ENCODE data around the gene SPTBN2. TPM values are rescaled to one million over a fixed set of nuclear protein-coding genes. Genes with fewer than 3 reads are reported as not detected.

SPTBN2 gene
- total and polyA plus RNA-seq, 2 donors from 2014 or later: 64.9 to 69.8 TPM

DNA sequence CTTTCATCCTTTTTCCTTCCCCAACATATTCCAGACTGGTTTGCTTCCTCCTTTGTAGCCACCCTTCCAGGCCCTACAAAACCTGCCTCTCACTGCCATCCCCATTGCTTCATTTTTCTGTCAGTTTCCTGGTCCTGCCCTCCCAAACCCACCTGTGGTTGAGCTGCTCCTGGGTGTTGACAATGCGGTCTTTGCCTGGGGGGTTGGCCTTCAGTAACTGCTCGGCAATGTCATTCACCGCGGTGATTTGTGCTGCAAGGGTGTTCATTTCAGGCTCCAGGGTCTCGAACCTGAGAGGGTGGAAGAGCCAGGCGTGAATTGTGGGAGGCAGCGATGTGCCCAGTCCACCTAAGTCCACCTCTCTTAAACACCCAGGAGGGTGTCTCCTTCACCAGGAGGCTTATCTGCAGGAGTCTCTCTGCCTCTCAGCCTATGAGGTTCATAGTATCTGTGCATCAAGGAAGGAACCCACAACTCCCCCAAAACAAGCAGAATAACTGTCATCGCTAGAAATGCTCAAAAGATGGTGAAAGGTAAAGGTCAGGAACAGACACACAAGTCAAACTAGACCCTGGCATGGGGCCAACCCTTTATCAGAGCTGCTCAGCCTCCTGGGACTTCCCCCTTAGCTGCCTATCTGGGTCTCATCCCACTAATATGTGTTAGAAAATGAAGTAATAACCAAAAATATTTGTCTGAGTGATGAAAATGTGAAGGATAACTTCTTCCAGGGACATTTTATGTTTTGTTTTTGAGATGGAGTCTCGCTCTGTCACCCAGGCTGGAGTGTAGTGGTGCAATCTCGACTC, 27.4 kb downstream of the SPTBN2 start:
- DNase-seq (no peak), FAIRE-seq (no peak)
- TF ChIP-seq, protein P1, sequence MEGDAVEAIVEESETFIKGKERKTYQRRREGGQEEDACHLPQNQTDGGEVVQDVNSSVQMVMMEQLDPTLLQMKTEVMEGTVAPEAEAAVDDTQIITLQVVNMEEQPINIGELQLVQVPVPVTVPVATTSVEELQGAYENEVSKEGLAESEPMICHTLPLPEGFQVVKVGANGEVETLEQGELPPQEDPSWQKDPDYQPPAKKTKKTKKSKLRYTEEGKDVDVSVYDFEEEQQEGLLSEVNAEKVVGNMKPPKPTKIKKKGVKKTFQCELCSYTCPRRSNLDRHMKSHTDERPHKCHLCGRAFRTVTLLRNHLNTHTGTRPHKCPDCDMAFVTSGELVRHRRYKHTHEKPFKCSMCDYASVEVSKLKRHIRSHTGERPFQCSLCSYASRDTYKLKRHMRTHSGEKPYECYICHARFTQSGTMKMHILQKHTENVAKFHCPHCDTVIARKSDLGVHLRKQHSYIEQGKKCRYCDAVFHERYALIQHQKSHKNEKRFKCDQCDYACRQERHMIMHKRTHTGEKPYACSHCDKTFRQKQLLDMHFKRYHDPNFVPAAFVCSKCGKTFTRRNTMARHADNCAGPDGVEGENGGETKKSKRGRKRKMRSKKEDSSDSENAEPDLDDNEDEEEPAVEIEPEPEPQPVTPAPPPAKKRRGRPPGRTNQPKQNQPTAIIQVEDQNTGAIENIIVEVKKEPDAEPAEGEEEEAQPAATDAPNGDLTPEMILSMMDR (IDR thresholded peaks at IDR 0.05; ENCODE audit: borderline replicate concordance, extremely low read depth, insufficient read depth): no peak
- Histone ChIP-seq H3K27me3 (ENCODE audit: control insufficient read depth, insufficient read depth, low read length) (no peaks in the 10 kb centered on the region), H3K9me3 (ENCODE audit: control insufficient read depth in 2 of 3, insufficient read depth in 1 of 3, low read length in 3 of 3) (no peaks in the 10 kb centered on the region), H3K9ac (ENCODE audit: low read length in 3 of 3) (no peak overlapping the region), H3K4me3 (ENCODE audit: low read length in 3 of 3) (no peak overlapping the region), H3K27ac (ENCODE audit: low read depth in 2 of 2, low read length in 2 of 2) (no peak overlapping the region), H3K36me3 (ENCODE audit: control insufficient read depth in 2 of 3, insufficient read depth in 3 of 3, low read length in 3 of 3) (peaks cover 0 to 10% (median 7%) of the 10 kb centered on the region in 3 donors), H3K4me1 (ENCODE audit: control insufficient read depth in 2 of 3, insufficient read depth in 2 of 3, low read depth in 1 of 3, low read length in 3 of 3) (no peaks in the 10 kb centered on the region)
- intact Hi-C loops (cut with DNase I): no loop called here

DNA sequence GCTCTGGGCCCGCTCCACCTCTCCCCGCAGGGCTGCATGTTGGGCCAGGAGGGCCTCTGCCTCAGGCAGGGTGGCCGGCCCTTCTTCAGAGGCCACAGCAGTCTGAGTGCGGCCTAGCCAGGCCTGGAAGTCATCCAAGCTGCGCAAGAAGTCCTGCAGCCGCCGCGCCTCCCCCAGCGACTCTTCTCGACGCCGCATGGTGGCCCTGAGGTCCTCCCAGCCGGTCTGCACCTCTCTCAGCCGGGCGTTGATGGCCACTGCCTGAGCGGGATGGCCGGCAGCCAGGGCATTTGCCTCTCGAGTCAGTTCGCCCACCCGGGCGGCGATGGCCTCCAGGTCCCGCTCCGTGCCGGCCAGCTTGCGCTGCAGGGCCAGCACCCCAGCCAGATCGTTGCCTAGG, 28.3 kb downstream of the SPTBN2 start:
- FAIRE-seq (no peak), DNase-seq (no peak)
- Histone ChIP-seq H3K36me3 (ENCODE audit: control insufficient read depth in 2 of 3, insufficient read depth in 3 of 3, low read length in 3 of 3) (peaks cover 0 to 12% (median 7%) of the 10 kb centered on the region in 3 donors), H3K27ac (ENCODE audit: low read depth in 2 of 2, low read length in 2 of 2) (no peak overlapping the region), H3K4me3 (ENCODE audit: low read length in 3 of 3) (no peak overlapping the region), H3K4me1 (ENCODE audit: control insufficient read depth in 2 of 3, insufficient read depth in 2 of 3, low read depth in 1 of 3, low read length in 3 of 3) (no peaks in the 10 kb centered on the region), H3K27me3 (ENCODE audit: control insufficient read depth, insufficient read depth, low read length) (no peaks in the 10 kb centered on the region), H3K9me3 (ENCODE audit: control insufficient read depth in 2 of 3, insufficient read depth in 1 of 3, low read length in 3 of 3) (no peaks in the 10 kb centered on the region), H3K9ac (ENCODE audit: low read length in 3 of 3) (no peak overlapping the region)
- intact Hi-C loops (cut with DNase I): no loop called here
- TF ChIP-seq, protein P1 (IDR thresholded peaks at IDR 0.05; ENCODE audit: borderline replicate concordance, extremely low read depth, insufficient read depth): no peak

DNA sequence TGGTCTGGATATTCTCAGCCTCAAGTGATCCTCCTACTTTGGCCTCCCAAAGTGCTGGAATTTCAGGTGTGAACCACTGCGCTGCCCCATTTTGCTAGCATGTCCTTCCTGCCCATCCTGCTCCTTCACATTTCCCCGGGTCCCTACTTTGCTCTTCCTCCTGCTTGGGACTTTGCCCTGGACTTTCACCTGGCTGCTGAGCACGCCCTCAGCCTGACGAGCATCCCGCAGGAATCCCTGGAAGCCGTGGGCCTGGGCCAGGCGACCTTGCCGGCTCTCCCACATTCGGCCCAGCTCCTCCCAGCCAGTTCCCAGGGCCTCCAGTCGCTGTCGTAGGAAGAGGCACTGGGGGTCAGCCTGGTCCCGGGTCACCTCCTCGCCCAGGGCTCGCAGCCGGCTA, 28.7 kb downstream of the SPTBN2 start:
- Histone ChIP-seq H3K4me3 (ENCODE audit: low read length in 3 of 3) (no peak overlapping the region), H3K27ac (ENCODE audit: low read depth in 2 of 2, low read length in 2 of 2) (no peak overlapping the region), H3K9me3 (ENCODE audit: control insufficient read depth in 2 of 3, insufficient read depth in 1 of 3, low read length in 3 of 3) (no peaks in the 10 kb centered on the region), H3K4me1 (ENCODE audit: control insufficient read depth in 2 of 3, insufficient read depth in 2 of 3, low read depth in 1 of 3, low read length in 3 of 3) (no peaks in the 10 kb centered on the region), H3K27me3 (ENCODE audit: control insufficient read depth, insufficient read depth, low read length) (no peaks in the 10 kb centered on the region), H3K9ac (ENCODE audit: low read length in 3 of 3) (no peak overlapping the region), H3K36me3 (ENCODE audit: control insufficient read depth in 2 of 3, insufficient read depth in 3 of 3, low read length in 3 of 3) (peaks cover 0 to 12% (median 7%) of the 10 kb centered on the region in 3 donors)
- DNase-seq (no peak), FAIRE-seq (no peak)
- TF ChIP-seq, protein P1 (IDR thresholded peaks at IDR 0.05; ENCODE audit: borderline replicate concordance, extremely low read depth, insufficient read depth): no peak
- intact Hi-C loops (cut with DNase I): no loop called here
